22Rv1 (cell line): ENCODE results near the gene CREBRF.

Source experiments
- ZFX ChIP-seq: fragments of 450-650 bp; IDR thresholded peaks from 2 replicates; pipeline ENCODE4 v1.6.1; 2017; ENCODE audit warnings: antibody characterized with exemption, borderline replicate concordance
- TF ChIP-seq, protein P1 (sequence below): fragments of 450-650 bp; IDR thresholded peaks from 2 replicates; pipeline ENCODE4 v1.5.1; 2017; ENCODE audit warnings: mild to moderate bottlenecking

DNA sequence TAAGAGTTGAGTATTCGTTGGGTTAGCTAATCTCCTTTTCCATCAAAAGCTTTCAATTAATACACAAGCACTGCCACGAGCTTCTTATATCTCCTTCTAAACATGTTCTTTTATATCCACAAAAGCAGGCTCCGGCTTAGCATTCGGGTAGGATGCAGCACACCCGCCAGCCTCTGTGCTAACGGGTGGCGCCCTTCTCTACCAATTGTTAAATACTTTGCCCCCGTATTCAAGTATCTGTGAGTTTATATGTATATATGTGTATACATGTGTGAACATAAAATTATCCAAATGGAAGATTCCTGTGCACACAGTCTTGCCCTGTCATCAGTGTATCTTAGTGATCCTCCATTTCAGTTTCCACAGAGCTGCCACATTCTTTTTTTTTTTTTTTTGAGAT, 116.0 kb downstream of the CREBRF start:
- TF ChIP-seq, protein P1, sequence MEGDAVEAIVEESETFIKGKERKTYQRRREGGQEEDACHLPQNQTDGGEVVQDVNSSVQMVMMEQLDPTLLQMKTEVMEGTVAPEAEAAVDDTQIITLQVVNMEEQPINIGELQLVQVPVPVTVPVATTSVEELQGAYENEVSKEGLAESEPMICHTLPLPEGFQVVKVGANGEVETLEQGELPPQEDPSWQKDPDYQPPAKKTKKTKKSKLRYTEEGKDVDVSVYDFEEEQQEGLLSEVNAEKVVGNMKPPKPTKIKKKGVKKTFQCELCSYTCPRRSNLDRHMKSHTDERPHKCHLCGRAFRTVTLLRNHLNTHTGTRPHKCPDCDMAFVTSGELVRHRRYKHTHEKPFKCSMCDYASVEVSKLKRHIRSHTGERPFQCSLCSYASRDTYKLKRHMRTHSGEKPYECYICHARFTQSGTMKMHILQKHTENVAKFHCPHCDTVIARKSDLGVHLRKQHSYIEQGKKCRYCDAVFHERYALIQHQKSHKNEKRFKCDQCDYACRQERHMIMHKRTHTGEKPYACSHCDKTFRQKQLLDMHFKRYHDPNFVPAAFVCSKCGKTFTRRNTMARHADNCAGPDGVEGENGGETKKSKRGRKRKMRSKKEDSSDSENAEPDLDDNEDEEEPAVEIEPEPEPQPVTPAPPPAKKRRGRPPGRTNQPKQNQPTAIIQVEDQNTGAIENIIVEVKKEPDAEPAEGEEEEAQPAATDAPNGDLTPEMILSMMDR: no peak
- no peak for TF ChIP-seq ZFX
